Activated CD8-positive, alpha-beta T cell treated with anti-CD3 and anti-CD28 coated beads for 36 hours (primary cell): Measurements from ENCODE around the gene HMCN2. TPM values are rescaled to one million over a fixed set of nuclear protein-coding genes. Genes with fewer than 3 reads are reported as not detected.

Experiments
- ATAC-seq: fragments of 200-7000 bp; cut with Tn5 transposase; one replicate; pipeline ENCODE4 v1.10.0; 2021; ENCODE audit warnings: mild to moderate bottlenecking, moderate library complexity
- CTCF ChIA-PET: fragments of 350-600 bp; sonication (Branson Sonifier 250); formaldehyde crosslinking; loops from one replicate; lab custom pipeline; 2021; ENCODE audit warnings: antibody characterized with exemption; lab: Charles Lee
- POLR2A ChIA-PET: fragments of 350-600 bp; sonication (Branson Sonifier 250); formaldehyde crosslinking; loops from one replicate; lab custom pipeline; 2021; ENCODE audit warnings: antibody characterized with exemption; lab: Charles Lee
- DNase-seq: peaks from one replicate; pipeline ENCODE4 v3.0.0-alpha.2; 2020
- H3K27ac Mint-ChIP-seq: one replicate; pipeline ENCODE4 v1.8.0; 2021; ENCODE audit warnings: mild to moderate bottlenecking, mixed read lengths
- H3K27me3 Mint-ChIP-seq: one replicate; pipeline ENCODE4 v1.8.0; 2021; ENCODE audit warnings: mixed read lengths
- H3K36me3 Mint-ChIP-seq: one replicate; pipeline ENCODE4 v1.8.0; 2021; ENCODE audit warnings: low read depth, mixed read lengths
- H3K4me1 Mint-ChIP-seq: one replicate; pipeline ENCODE4 v1.8.0; 2021; ENCODE audit warnings: low read depth, mixed read lengths
- H3K4me3 Mint-ChIP-seq: one replicate; pipeline ENCODE4 v1.8.0; 2021; ENCODE audit warnings: mild to moderate bottlenecking, moderate library complexity, mixed read lengths
- H3K9me3 Mint-ChIP-seq: one replicate; pipeline ENCODE4 v1.8.0; 2021; ENCODE audit warnings: mixed read lengths
- CTCF ChIP-seq: fragments of 200-600 bp; IDR thresholded peaks from one replicate; pipeline ENCODE4 v1.8.0; 2022; ENCODE audit warnings: antibody characterized with exemption, mild to moderate bottlenecking
- intact Hi-C: fragments of 100-400 bp; cut with micrococcal nuclease; formaldehyde crosslinking; loops from one replicate; pipeline ENCODE4 v1.10.0; 2022
- total RNA-seq, 2 experiments: library from RNA; stranded (reverse); gene quantifications; one replicate each; pipeline ENCODE4 v1.2.3, GENCODE V29; 2021

The HMCN2 gene
- total RNA-seq, 2 experiments from 2014 or later, result not detected

DNA sequence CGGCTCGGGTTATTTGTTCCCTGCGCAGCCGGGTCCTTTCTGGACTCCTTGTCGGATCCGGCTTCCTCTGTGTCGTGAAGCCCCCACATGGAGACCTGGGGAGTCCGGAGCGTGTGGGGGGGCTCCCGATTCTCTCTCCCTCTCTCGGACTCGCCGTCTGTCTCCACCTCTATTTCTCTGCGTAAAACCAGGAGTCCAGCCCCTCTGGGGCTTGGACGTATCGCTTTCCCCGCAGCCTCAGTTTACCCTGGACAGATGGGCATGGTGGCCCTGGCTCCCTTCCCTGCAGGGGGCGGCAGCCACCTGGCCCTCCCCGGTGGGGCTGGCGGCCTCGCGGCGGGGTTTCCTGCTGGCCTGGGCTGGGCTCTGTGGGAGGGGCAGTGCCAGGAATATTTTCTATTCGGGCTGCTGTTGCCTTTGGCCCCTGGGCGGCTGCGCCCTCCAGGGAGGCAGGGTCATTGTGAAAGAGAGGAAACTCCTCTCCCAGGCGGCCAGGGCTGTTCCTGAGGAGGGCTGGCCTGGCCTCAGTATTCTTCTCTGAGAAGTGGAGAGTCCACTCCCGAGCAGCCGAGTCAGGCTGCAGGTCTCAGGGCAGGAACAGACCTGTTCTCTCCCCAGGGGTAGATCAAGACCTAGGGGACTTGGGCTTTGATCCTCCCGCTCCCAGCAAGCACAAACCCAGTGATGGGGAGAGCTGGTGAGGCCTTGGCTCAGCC lies 179.9 kb downstream of the HMCN2 start:
- CTCF ChIA-PET, result interaction anchor here (1.4 to 1.5 kb wide), 2 partner anchors 15 to 239 kb away, joined by 3 to 4 read pairs; no protein-coding TSS in a partner anchor
- Mint-ChIP-seq H3K4me1 (peaks cover 12% of the 10 kb centered on the region), H3K36me3 (peaks cover 5% of the 10 kb centered on the region)

DNA sequence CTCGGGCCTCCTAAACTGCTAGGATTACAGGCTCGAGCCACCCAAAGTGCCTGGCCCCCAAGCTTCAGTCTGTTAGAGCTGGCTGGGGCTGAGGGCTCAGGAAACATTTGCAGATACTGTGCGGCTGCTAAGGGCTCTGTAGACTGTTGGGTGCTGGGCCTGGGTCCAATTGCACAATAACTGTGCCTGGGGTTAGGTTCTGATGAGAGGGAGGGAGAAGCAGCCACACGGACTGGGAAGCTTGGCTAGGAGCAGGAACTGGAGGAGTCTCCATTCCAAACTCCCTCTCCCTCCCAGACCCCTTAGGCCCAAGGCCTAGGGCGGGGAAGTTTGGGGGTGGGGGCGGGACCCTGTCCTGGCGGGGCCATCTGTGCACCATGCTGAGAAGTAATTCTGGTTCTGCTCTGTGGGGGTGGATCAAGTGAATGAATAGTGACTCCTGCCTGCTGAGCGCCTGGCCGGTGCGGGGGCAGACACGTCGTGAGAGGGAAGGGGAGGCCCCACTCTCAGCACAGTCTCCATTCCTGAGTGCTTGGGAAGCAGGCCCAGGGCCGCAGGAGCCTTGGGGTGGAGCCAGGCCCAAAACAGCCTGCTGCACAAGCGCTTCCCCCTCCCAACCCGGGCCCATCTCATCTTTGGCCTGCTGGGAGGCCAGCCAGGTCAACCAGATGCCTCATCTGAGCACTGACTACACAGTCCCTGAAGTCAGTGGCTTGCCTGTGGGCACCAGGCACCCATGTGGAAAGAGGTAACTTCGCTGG lies 180.7 kb downstream of the HMCN2 start:
- no peak for ATAC-seq
- peak; percentile 26 for DNase-seq
- H3K4me1 Mint-ChIP-seq, result peaks cover 12% of the 10 kb centered on the region
- intact Hi-C loops, result no loop called here
- H3K4me3 Mint-ChIP-seq, result peak overlapping the region; percentile 31
- ChIA-PET CTCF (interaction anchor here (1.0 to 1.5 kb wide), 3 partner anchors 15 to 247 kb away, joined by 3 to 4 read pairs (median 3); partner anchors contain the start of gene EXOSC2), POLR2A (no interaction called here)
- peaks cover 7% of the 10 kb centered on the region for H3K9me3 Mint-ChIP-seq
- TF ChIP-seq CTCF, result no peak
- peaks cover 36% of the 10 kb centered on the region for H3K27me3 Mint-ChIP-seq
- H3K36me3 Mint-ChIP-seq, result peaks cover 4% of the 10 kb centered on the region
- H3K27ac Mint-ChIP-seq, result no peak overlapping the region

More for the DNA sequence above, 179.9 kb downstream of the HMCN2 start:
- intact Hi-C loops, result no loop called here
- Mint-ChIP-seq H3K4me3 (peak overlapping the region; percentile 31), H3K27ac (no peak overlapping the region), H3K9me3 (peaks cover 8% of the 10 kb centered on the region), H3K27me3 (peaks cover 36% of the 10 kb centered on the region)
- DNase-seq (no peak), ATAC-seq (no peak)
- POLR2A ChIA-PET, result no interaction called here
- no peak for TF ChIP-seq CTCF

DNA sequence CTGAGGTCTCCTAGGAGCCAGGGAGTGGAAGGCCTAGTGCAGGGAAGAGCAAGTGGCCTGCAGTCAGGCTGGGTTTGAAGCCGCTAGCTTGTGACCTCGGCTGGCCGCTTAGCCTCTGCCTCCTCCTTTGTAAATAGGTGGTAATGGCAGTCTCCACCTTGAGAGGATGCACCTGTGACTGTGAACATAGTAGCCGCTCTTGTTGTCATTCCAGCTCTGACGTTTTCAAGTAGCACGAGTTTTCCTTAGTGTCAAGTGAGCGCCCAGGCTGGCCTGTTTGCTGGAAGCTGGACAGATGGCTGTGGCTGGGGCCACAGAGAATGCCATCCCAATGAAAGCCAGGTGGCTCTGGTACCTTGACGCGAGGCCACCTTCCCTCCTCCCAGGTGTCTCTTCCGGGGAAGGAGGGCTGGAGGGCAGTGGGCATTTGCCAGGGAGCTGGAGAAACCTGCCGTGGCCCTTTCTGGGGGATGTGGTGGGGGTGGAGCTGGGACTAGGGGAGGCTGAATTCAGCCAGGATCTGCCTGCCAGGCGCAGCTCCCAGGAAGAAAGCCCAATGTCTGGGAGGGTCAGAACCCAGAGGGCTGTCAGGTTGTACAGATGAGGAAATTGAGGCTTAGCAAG lies 181.7 kb downstream of the HMCN2 start:
- peaks cover 36% of the 10 kb centered on the region for H3K27me3 Mint-ChIP-seq
- ChIA-PET CTCF (interaction anchor here (1.0 to 2.8 kb wide), 4 partner anchors 13 to 246 kb away, joined by 3 to 12 read pairs (median 5); partner anchors contain the start of gene EXOSC2), POLR2A (interaction anchor here (0.6 to 1.4 kb wide), 2 partner anchors 13 to 71 kb away, joined by 3 to 4 read pairs; no protein-coding TSS in a partner anchor)
- ATAC-seq, result no peak
- H3K36me3 Mint-ChIP-seq, result peaks cover 2% of the 10 kb centered on the region
- TF ChIP-seq CTCF, result no peak
- H3K9me3 Mint-ChIP-seq, result no peaks in the 10 kb centered on the region
- DNase-seq, result no peak
- H3K4me3 Mint-ChIP-seq, result no peak overlapping the region
- peaks cover 12% of the 10 kb centered on the region for H3K4me1 Mint-ChIP-seq
- no peak overlapping the region for H3K27ac Mint-ChIP-seq
- intact Hi-C loops, result no loop called here

GRCh38 chr9:130448035-130448624 lies 182.6 kb downstream of the HMCN2 start:
- DNase-seq (peak; percentile 59), ATAC-seq (peak; percentile 43)
- H3K4me3 Mint-ChIP-seq, result no peak overlapping the region
- H3K27ac Mint-ChIP-seq, result peak overlapping the region; percentile 80
- no peaks in the 10 kb centered on the region for H3K9me3 Mint-ChIP-seq
- ChIA-PET CTCF (interaction anchor here (1.2 to 2.8 kb wide), 2 partner anchors 12 to 236 kb away, joined by 6 to 12 read pairs; no protein-coding TSS in a partner anchor), POLR2A (interaction anchor here (1.4 kb wide), 1 partner anchor 12 kb away, joined by 4 read pairs; no protein-coding TSS in a partner anchor)
- no peak for TF ChIP-seq CTCF
- H3K27me3 Mint-ChIP-seq, result peaks cover 41% of the 10 kb centered on the region
- intact Hi-C loops, result no loop called here
- H3K36me3 Mint-ChIP-seq, result peaks cover 2% of the 10 kb centered on the region
- peaks cover 12% of the 10 kb centered on the region for H3K4me1 Mint-ChIP-seq
